CD14-positive monocyte (primary cell): ENCODE data around the gene BUD23. TPM values are rescaled to one million over a fixed set of nuclear protein-coding genes. Genes with fewer than 3 reads are reported as not detected.
A peak's percentile ranks its signal among the peaks of the same experiment; 100 is the strongest.

Experiments used
- DNase-seq, 3 donors: peaks; one replicate each; pipeline ENCODE4 v3.0.0-alpha.2; 2011 to 2022
- H2AFZ ChIP-seq: 2 replicates; pipeline ENCODE4 v1.6.0; 2012; ENCODE audit warnings: mild to moderate bottlenecking, low read depth, low read length, inconsistent platforms; ENCODE audit not compliant: insufficient read depth, poor library complexity, severe bottlenecking
- H3K27ac ChIP-seq, 2 donors: 1 replicate in 1 of 2; 2 replicates in 1 of 2; pipeline ENCODE4 v1.5.1; 2012 to 2013; ENCODE audit warnings: low read length in 2 of 2, control low read depth in 1 of 2, inconsistent platforms in 1 of 2, low read depth in 1 of 2, mild to moderate bottlenecking in 1 of 2
- H3K27me3 ChIP-seq, 2 donors: one replicate each; pipeline versions ENCODE4 v1.6.0 to v1.6.1; 2011 to 2013; ENCODE audit warnings: low read length in 2 of 2; ENCODE audit not compliant: control insufficient read depth in 2 of 2, insufficient read depth in 2 of 2
- H3K36me3 ChIP-seq, 2 donors: replicated peaks in 1 of 2; 1 replicate in 1 of 2; 2 replicates in 1 of 2; pipeline versions ENCODE4 v1.5.1 to v1.6.1; 2012 to 2013; ENCODE audit warnings: low read length in 2 of 2, control low read depth in 1 of 2, inconsistent platforms in 1 of 2, mild to moderate bottlenecking in 1 of 2; ENCODE audit not compliant: insufficient read depth in 2 of 2, control insufficient read depth in 1 of 2
- H3K4me1 ChIP-seq, 2 donors: 1 replicate in 1 of 2; 2 replicates in 1 of 2; pipeline versions ENCODE4 v1.5.1 to v1.6.1; 2012 to 2013; ENCODE audit warnings: low read length in 2 of 2, control low read depth in 1 of 2, inconsistent platforms in 1 of 2, mild to moderate bottlenecking in 1 of 2, moderate library complexity in 1 of 2; ENCODE audit not compliant: insufficient read depth in 2 of 2, control insufficient read depth in 1 of 2
- H3K4me2 ChIP-seq: replicated peaks from 2 replicates; pipeline ENCODE3; 2012; ENCODE audit warnings: low read length, moderate library complexity, mild to moderate bottlenecking; ENCODE audit not compliant: poor library complexity, severe bottlenecking; ENCODE audit errors: extremely low read depth
- H3K4me3 ChIP-seq, 3 experiments: fragments of 200-600 bp in 1 of 3; sonication (generic) in 1 of 3; replicated peaks in 1 of 3; 1 replicate in 2 of 3; 2 replicates in 1 of 3; pipeline ENCODE4 v1.5.1; 2011 to 2013; ENCODE audit warnings: low read length in 3 of 3, mild to moderate bottlenecking in 3 of 3, control low read depth in 2 of 3, low read depth in 2 of 3, inconsistent platforms in 1 of 3, moderate library complexity in 1 of 3
- H3K79me2 ChIP-seq: 2 replicates; pipeline ENCODE4 v1.6.0; 2012; ENCODE audit warnings: mild to moderate bottlenecking, control low read depth, inconsistent platforms, low read length, moderate library complexity; ENCODE audit not compliant: insufficient read depth
- H3K9ac ChIP-seq: 2 replicates; pipeline ENCODE4 v1.6.0; 2017; ENCODE audit warnings: low read length, mild to moderate bottlenecking; ENCODE audit not compliant: insufficient read depth, poor library complexity, severe bottlenecking
- H3K9me3 ChIP-seq, 2 donors: replicated peaks in 1 of 2; 1 replicate in 1 of 2; 2 replicates in 1 of 2; pipeline versions ENCODE4 v1.5.1 to v1.6.1; 2012 to 2013; ENCODE audit warnings: low read length in 2 of 2, control low read depth in 1 of 2; ENCODE audit not compliant: control insufficient read depth in 1 of 2, insufficient read depth in 1 of 2
- H4K20me1 ChIP-seq: 2 replicates; pipeline ENCODE4 v1.6.0; 2012; ENCODE audit warnings: mild to moderate bottlenecking, low read length, control low read depth, moderate library complexity; ENCODE audit not compliant: insufficient read depth
- H3K27ac Mint-ChIP-seq, 7 donors: one replicate each; pipeline ENCODE4 v1.8.0; 2020; ENCODE audit warnings: mild to moderate bottlenecking in 7 of 7, mixed read lengths in 7 of 7, moderate library complexity in 6 of 7, inconsistent platforms in 2 of 7
- H3K27me3 Mint-ChIP-seq, 3 donors: one replicate each; pipeline ENCODE4 v1.8.0; 2021 to 2022; ENCODE audit warnings: low read depth in 3 of 3, mild to moderate bottlenecking in 3 of 3, mixed read lengths in 3 of 3, moderate library complexity in 3 of 3, inconsistent platforms in 1 of 3
- H3K36me3 Mint-ChIP-seq, 2 donors: one replicate each; pipeline ENCODE4 v1.8.0; 2020; ENCODE audit warnings: mixed read lengths in 2 of 2, inconsistent platforms in 1 of 2, mild to moderate bottlenecking in 1 of 2
- H3K4me1 Mint-ChIP-seq: one replicate; pipeline ENCODE4 v1.8.0; 2020; ENCODE audit warnings: mild to moderate bottlenecking, mixed read lengths
- H3K4me3 Mint-ChIP-seq, 2 donors: one replicate each; pipeline ENCODE4 v1.8.0; 2020; ENCODE audit warnings: mild to moderate bottlenecking in 2 of 2, mixed read lengths in 2 of 2, moderate library complexity in 1 of 2
- H3K9me3 Mint-ChIP-seq, 7 donors: one replicate each; pipeline ENCODE4 v1.8.0; 2020 to 2022; ENCODE audit warnings: mixed read lengths in 7 of 7, mild to moderate bottlenecking in 6 of 7, moderate library complexity in 6 of 7, inconsistent platforms in 2 of 7
- WGBS: methylation state at CpG from one replicate; pipeline ENCODE4 v1.1.5; 2013; ENCODE audit warnings: missing lambda C conversion rate; ENCODE audit not compliant: insufficient coverage; 5-methylcytosine and 5-hydroxymethylcytosine counted together
- intact Hi-C, 2 donors: fragments of 100-400 bp; cut with micrococcal nuclease; formaldehyde crosslinking; loops; one replicate each; pipeline versions ENCODE4 v1.15.0 to v1.15.1; 2023
- polyA plus RNA-seq, 3 donors: library from polyadenylated mRNA; depleted of rRNA in 1 of 3; unstranded in 2 of 3; stranded (reverse) in 1 of 3; fragments of 300-500 nt in 2 of 3; fragments of >200 nt in 1 of 3; fragmentation: Illumina TruSeq in 2 of 3; gene quantifications; 1 replicate in 2 of 3; 2 replicates in 1 of 3; pipeline ENCODE4 v1.2.3, GENCODE V29; 2012 to 2021
- TF ChIP-seq, protein P1 (sequence below): fragments of 200-600 bp; IDR thresholded peaks from one replicate; pipeline ENCODE4 v1.8.0; 2022; ENCODE audit warnings: antibody characterized with exemption, mild to moderate bottlenecking

The BUD23 gene
- polyA plus RNA-seq, 3 donors, result 44.5 to 51.9 (median 51.1) TPM

DNA sequence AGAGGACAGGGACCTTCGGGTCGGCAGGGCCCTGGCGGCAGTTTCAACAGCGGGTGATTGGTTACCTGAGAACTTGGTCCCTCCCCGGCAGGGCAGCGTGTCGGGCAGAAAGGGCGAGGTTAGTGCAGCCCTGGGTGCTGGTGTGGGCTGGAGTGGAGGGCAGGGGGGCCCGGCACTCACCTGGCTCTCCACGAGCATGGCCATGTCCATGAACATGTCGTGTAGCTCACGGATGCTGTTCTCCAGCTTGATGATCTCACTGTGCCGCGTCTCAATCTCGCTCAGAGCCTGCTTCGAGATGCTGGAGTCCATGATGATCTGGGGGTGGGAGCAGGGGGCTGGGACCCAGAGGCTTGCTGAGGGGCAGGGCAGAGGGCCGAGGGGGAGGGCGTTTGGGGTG, 19.3 kb downstream of the BUD23 start:
- no peak for DNase-seq
- H3K9me3 ChIP-seq, result peaks cover 0 to 3% of the 10 kb centered on the region in 2 donors
- WGBS, result 80% methylated on average over 13 of the region's 18 CpGs

DNA sequence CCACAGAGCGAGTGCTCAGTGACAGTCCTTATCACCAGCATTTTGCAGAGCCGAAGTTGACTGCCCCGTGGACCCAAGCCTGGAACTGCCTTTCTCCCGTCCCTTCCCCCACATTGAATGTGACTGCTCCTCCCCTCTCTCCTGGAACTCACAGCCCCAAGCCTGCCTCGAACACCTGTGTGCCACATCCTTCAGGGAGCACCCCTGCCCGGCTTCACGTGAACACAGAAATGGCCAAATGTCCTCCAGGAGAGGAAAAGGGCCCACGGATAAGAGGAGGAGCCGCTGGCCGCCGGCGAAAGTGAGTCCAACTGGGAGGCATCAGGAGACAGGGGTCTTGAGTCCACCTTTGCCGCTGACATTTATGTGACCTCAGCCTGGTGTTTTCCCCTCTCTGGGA, 19.8 kb downstream of the BUD23 start:
- Mint-ChIP-seq H3K27ac (no peak overlapping the region), H3K9me3 (peaks cover 0 to 26% (median 5%) of the 10 kb centered on the region in 7 donors), H3K4me3 (peak overlapping the region in 1 of 2 donors; percentile 81), H3K36me3 (peaks cover 13 to 20% of the 10 kb centered on the region in 2 donors), H3K27me3 (peaks cover 59 to 73% (median 71%) of the 10 kb centered on the region in 3 donors), H3K4me1 (peaks cover 27% of the 10 kb centered on the region)
- peaks cover 0 to 3% of the 10 kb centered on the region in 2 donors for H3K9me3 ChIP-seq
- H3K4me3 ChIP-seq, result peak overlapping the region in 1 of 3 experiments; percentile 34
- no peak overlapping the region for H3K9ac ChIP-seq
- no peak overlapping the region for H3K4me2 ChIP-seq
- H2AFZ ChIP-seq, result no peak overlapping the region
- WGBS, result 60% methylated on average over 13 of the region's 13 CpGs
- intact Hi-C loops, result no loop called here
- TF ChIP-seq, protein P1, sequence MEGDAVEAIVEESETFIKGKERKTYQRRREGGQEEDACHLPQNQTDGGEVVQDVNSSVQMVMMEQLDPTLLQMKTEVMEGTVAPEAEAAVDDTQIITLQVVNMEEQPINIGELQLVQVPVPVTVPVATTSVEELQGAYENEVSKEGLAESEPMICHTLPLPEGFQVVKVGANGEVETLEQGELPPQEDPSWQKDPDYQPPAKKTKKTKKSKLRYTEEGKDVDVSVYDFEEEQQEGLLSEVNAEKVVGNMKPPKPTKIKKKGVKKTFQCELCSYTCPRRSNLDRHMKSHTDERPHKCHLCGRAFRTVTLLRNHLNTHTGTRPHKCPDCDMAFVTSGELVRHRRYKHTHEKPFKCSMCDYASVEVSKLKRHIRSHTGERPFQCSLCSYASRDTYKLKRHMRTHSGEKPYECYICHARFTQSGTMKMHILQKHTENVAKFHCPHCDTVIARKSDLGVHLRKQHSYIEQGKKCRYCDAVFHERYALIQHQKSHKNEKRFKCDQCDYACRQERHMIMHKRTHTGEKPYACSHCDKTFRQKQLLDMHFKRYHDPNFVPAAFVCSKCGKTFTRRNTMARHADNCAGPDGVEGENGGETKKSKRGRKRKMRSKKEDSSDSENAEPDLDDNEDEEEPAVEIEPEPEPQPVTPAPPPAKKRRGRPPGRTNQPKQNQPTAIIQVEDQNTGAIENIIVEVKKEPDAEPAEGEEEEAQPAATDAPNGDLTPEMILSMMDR, result no peak
- H3K4me1 ChIP-seq, result peaks cover 6 to 9% of the 10 kb centered on the region in 2 donors
- H4K20me1 ChIP-seq, result no peaks in the 10 kb centered on the region
- peaks cover 6 to 60% of the 10 kb centered on the region in 2 donors for H3K27me3 ChIP-seq
- H3K36me3 ChIP-seq, result peaks cover 7 to 15% of the 10 kb centered on the region in 2 donors
- no peak overlapping the region for H3K27ac ChIP-seq
- no peak for DNase-seq
- no peaks in the 10 kb centered on the region for H3K79me2 ChIP-seq

More for the DNA sequence above, 19.3 kb downstream of the BUD23 start:
- Mint-ChIP-seq H3K27me3 (peaks cover 54 to 68% (median 65%) of the 10 kb centered on the region in 3 donors), H3K27ac (no peak overlapping the region), H3K4me3 (peak overlapping the region in 1 of 2 donors; percentile 68), H3K4me1 (peaks cover 27% of the 10 kb centered on the region), H3K36me3 (peaks cover 19 to 24% of the 10 kb centered on the region in 2 donors), H3K9me3 (peaks cover 0 to 22% (median 5%) of the 10 kb centered on the region in 7 donors)
- intact Hi-C loops, result no loop called here
- no peaks in the 10 kb centered on the region for H3K79me2 ChIP-seq
- peaks cover 6 to 59% of the 10 kb centered on the region in 2 donors for H3K27me3 ChIP-seq
- no peak overlapping the region for H3K9ac ChIP-seq
- H2AFZ ChIP-seq, result no peak overlapping the region
- H4K20me1 ChIP-seq, result no peaks in the 10 kb centered on the region
- H3K4me3 ChIP-seq, result no peak overlapping the region
- no peak overlapping the region for H3K4me2 ChIP-seq
- peaks cover 6 to 9% of the 10 kb centered on the region in 2 donors for H3K4me1 ChIP-seq
- peaks cover 12 to 20% of the 10 kb centered on the region in 2 donors for H3K36me3 ChIP-seq
- H3K27ac ChIP-seq, result no peak overlapping the region
- TF ChIP-seq, protein P1, result no peak
